Activated CD4-positive, CD25-positive, alpha-beta regulatory T cell treated with anti-CD3 and anti-CD28 coated beads, Interleukin-2, amount 50 U/mL, for 24 hours (primary cell): Measurements from ENCODE around the gene TEX14.

Source experiments
- ATAC-seq, 2 donors: fragments of 150-1000 bp; cut with Tn5 transposase; one replicate each; pipeline ENCODE4 v1.10.0; 2021; ENCODE audit warnings: mild to moderate bottlenecking in 1 of 2, moderate library complexity in 1 of 2

Gene TEX14

DNA sequence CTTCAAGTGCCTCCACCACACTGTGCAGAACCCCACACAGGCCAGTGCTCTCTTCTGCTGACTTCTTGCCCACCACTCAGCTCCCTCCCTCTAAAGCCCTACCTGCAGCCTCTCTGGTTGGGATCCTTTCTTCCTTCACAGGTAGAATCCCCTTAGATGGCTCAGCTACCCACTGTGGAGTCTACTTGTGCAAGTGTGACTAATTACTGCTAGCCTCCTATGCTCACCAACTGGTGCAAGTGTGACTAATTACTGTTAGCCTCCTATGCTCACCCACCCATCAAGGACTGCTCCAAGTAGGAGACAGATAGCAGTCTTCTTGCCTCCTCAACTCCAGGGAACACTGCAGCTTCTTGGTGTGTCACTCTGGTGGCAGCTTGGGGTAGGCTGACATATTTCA is 43.6 kb downstream of the TEX14 start:
- no peak for ATAC-seq

DNA sequence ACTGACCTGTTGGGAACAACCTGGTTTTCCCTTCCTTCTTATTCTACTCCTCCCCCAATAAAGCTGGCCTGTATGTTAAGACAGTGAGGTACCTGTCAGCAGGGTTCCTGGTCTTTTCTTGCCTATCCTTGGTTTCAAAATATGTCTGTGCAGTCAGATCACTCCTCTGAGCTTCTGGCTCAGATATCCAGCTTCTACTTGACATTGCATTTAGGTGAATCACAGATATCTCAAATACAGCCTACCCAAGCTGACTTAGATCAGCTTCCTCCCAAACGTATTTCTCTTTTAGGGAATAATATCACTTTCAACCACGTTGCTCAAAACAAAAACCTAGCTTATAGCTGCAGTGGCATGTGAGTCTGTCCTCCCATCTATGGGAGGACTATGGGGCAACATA is 48.7 kb downstream of the TEX14 start:
- ATAC-seq = no peak

DNA sequence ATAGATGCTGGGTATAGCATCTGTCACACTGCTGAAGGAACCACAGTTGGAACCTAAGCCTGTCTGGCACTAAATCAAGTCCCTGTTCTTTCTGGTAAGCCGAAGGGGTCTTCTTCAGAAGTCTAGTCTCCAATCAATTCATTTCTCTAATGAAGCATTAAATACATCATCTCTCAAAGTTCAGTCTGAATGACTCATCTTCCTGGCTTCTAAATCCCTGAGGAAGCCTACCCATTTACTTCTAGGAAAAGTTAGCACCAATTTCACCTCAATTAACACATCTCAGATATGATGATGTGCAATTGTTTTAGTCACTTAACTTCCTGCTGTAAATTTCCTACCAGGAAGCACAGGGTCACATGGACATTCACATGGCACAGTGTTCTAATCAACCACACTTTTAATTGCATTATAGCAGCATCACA is 49.9 kb downstream of the TEX14 start:
- ATAC-seq = no peak

DNA sequence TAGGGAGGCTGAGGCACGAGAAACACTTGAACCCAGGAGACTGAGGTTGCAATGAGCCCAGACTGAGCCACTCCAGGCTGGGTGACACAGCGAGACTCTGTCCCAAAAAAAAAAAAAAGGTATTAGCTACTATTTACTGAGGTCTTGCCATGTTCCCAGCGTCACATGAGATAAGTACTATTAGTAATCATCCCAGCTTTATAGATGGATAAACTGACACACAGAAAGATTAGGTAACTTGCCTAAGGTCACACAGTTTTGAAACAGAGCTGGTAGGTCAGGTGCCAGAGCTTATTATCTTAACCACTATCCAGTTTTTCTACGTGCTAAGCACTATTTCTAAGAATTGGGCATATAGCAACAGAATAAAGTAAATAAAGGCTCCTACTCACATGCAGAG is 51.6 kb downstream of the TEX14 start:
- no peak for ATAC-seq

DNA sequence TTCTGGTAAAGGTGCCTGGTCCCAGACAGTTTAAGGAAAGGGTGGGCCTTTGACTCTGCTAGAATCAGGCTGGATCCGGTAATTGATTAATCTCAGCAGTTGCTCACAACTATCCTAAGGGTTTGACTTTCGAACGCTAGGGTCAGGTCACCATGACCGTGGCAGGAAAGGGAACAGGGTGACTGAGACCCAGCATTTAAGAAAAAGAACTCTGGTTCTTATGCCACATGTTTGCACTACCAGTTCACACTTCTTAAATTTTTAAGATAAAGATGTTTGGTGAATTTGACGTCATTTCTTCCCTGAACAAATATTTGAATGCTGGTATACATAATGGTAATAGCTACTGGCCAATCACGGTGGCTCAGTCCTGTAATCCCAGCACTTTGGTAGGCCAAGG is 52.2 kb downstream of the TEX14 start:
- no peak for ATAC-seq

DNA sequence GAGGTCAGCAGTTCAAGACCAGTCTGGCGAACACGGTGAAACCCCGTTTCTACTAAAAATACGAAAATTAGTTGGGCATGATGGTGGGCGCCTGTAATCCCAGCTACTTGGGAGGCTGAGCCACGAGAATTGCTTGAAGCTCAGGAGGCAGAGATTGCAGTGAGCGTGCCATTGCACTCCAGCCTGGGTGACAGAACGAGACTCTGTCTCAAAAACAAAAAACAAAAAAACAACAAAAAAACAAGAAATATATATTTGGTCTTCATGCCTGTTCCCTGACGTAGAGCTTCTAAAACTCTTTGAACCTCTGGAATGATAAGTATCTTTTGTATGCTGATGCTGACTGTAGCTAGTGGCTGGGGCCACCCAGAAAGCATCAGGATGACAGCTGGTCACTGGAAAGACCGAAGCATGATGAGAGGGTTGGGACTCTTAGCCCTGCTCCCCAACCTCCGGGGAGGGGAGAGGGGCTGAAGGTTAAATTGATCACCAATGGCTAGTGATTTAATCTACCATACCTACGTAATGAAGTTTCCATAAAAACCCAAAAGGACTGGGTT is 54.8 kb downstream of the TEX14 start:
- ATAC-seq = no peak

DNA sequence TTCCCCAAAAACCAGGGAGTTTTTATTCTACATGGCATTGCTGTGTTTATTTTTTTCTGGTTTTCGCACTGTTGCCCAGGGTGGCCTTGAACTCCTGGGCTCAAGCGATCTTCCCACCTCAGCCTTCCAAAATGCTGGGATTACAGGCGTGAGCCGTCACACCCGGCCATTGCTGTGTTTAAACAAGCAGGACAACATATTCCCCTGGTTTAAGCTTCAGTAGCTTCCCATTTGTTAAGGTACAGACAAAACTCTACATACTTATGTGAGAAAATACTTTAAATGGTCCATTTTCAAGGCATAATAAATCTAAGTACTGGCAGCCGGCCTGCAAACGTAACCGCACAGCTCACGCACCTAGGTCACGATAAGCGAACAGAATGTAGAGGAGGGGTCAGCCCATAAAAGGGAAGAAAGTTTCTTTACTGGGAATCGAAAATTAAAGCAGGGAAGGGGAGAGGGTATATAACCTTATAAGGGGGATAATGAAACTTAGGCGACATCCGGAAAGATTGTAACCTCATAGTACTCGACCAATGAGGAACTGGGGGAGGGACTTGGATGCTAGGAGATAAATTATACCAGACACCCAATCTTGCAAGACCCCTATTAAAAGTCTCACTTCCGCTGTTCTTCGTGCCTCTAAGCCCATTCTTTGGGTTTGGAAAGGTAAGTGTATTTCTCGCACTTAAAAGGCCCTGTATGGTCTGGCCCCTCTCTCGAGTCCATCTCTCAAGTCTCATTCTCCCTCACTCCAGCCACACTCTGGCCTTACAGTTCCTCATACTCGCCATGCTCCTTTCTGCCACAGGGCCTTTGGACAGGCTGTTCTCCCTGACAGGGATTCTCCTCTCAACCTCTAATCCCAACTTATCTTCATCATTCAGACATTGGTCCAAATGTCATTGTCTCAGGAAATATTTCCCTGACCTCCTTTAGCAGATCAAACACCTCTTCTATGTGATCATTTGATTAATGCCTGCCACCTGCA is 59.2 kb downstream of the TEX14 start:
- no peak for ATAC-seq

DNA sequence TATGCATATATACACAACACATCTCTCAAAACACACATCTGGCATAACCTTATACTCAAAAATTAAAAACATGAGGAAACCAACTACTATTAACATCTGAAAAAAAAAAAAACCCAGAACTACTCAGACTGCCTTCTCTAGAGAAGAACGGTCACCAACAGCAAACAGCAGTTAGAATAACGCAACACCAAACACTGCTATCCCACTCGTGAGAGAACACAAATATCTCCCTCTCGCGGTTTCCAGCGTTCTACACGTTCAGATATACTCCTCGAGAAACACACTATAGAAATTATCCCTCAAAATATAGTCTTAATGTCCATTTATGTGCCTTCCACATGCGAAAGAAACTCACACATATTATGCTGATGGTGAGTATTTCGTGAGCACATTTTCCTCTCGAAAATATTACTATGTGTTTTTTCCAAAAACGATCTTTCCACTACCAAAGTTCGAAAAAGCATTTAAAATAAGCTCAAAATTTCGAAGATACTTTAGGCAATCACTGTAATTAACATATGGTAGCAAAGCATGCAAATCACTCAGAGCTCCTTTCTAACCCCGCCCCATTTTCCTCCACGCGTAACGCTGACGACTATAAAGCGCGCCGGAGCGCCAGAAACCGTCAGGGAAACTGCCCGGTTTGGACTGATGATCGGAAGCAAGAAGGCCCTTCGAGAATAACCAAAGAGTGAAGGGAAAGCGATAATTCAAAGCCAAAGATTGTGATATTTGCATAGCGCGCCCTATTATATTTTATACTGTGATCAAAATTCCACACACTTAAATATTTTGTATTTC is 60.1 kb downstream of the TEX14 start:
- peak; percentile 89 to 93 for ATAC-seq

DNA sequence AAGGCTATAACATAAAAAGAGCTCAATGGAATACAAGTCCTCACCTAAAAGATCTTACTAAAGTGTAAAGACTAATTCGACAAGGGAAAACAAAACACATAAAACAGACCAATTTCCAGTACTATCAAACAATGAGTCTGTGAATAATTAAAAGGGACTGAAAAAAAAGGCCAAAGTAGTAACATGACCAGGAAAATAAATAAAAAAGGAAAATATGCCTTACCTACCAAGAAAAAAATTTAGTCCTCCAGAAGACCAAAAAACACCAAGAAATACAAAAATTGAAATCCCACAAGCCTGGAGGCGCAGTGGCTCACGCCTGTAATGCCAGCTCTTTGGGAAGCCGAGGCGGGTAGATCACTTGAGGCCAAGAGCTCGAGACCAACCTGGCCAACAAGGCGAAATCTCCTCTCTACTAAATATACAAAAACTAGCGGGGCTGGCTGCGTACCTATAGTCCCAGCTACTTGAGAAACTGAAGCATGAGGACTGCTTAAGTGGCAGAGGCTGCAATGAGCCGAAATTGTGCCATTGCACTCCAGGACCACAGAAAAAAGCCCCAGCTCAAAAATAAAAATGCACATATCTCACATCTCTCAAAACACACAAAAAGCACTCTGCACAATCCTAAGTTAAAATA is 60.8 kb downstream of the TEX14 start:
- ATAC-seq = no peak

DNA sequence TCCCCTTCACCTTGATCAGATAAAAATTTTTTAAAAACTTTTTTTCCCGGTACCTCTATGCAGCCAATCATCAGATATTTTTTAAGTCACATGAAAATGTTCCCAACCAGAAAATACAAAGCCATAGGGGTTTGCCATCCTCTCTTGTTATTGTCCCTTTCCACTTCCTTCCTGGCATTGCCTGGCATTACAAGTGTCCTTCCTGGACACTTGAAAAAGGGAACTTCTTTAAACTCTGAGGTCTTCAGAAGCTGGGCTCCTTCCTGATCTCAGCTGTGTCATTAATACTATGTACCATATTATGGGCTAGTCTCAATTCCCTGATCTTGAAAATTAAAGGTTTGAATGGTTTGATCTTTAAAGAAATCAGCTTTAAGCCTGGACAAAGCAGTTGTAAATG is 64.9 kb downstream of the TEX14 start:
- ATAC-seq = no peak

DNA sequence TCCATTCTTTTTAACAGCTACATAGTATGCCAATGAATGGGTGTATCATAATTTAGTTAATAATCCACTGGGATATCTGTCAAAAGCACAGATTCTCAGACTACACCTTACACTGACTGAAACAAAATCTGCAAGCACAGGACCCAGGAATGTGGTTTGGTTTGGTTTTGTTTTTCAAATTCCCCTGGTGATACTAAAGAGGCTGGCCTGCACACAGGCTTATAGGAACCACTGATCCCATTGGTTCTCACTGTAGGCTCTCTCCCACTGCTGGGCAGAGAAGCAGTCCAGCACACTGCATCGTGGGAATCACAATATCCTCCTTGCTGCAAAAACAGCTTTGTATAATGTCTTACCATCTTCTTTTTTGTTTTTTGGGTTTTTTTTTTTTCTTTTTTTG is 67.1 kb downstream of the TEX14 start:
- no peak for ATAC-seq

DNA sequence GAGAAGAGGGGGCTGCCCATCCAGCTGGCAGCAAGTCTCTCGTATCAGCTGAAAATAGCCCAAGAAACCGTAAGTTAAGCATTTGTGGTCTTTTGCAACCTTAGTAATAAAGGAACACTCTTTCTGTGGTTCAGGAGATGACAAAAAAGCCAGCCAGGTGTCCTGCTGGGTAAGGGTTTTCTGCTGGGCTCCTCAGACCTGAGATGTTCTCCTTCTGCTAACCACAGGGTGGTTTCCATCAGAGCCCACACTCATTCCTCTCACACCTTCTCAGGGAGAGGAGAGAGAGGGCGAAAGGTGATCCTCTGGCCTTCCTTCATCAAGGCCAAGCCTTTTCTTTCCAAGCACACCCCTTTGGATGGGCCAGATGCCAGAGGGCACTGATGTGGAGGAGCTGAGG is 70.7 kb downstream of the TEX14 start:
- no peak for ATAC-seq

DNA sequence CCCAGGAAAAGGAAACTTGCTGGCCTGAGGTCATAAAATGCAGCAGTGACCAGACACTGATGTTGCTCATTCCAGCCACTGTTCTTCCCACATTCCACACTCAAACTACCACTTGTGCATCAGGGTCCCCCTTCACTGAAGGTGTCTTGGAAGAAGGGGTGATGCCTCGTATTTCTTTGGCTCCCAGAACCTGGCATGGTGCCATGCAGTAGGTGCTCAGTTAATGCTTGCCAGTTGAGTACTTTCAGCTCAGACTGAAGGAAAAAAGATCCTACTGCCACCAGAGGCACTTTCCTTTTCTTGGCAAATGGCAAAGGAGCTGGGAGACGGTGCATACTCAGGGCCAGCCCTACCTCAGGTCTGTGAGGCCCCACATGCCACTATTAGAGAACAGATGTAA is 73.5 kb downstream of the TEX14 start:
- no peak for ATAC-seq

DNA sequence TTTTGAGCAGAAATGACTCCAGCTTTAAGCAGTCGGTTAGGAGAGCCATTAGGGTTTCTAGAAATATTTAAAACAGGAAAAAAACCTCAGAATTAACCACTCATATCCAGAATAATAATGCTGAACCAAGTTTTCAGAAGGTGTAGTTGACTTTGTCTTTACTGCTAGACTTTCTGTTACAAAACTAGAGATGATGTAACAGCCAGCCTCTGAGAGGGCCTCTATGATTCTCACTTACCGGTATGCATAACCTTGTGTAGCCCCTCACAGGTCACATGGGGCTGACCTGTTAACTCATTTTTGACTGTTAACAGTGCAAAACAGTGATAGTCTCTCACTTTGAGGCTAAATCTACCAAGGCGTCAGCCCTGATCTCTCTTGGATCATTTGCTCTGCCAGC is 74.3 kb downstream of the TEX14 start:
- peak; percentile 58 to 74 for ATAC-seq

DNA sequence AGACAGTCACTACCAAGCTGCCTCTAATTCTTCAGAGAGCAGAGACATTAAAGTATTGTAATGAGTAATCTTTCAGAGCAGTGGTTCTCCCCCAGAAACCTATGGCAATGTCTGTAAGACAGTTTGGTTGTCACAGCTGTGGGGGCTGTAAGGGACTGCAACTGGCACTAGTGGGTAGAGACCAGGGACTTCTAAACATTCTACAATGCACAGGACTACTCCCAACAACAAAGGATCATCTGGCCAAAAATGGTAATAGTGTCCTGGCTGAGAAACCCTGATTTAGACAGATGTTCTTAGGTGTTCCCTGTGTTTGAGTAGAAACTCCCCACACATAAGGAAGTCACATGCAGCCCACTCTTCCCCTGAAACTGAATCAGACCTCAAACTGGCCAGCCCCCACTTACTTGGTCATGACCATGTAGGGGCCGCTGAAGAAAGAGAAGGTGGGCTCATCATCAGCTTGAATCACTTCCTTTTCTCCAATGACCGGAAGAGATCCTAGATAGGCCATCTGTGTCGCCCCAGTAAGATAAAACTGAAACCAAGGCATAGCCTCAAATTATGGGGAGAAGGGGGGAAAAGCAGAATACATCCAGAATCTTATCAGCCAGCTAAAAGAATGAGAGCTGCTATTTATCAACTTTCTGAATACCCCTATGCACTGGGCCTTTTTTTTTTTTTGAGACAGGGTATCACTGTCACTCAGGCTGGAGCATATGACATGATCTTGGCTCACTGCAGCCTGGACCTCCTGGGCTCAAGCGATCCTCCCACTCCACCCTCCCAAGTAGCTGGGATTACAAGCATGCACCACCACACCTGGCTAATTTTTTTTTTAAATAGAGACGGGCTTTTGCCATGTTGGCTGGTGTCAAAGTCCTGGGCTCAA is 75.8 kb downstream of the TEX14 start:
- ATAC-seq = peak; percentile 30 to 50

DNA sequence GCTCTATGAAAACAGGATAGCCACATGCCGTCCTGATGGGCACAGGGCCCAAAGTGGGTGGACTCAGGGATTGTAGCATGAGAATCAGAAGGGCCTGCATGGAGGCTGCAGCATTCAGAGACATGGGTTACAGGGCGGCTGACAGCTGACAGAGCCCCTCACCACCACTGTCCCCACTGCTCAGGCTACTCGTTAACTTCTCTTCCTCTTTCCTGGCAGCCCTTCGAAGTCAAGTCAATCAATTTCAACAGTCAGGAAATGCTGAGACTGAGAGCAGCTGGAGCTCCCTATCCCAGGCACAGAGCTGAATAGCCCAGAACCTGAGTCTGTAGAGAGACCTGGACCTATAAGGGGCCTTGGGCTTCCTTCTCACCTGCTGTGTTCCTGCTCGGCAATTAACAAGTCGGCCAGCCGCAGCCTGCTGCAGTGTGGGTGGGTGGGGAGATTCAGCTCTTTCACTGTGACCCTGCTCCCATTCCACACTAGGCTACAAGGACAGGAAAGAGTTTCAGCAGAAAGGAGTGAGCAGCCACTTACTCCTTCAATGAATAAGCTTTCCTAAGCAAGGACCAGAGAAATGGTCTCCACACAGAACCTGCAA is 76.9 kb downstream of the TEX14 start:
- no peak for ATAC-seq

DNA sequence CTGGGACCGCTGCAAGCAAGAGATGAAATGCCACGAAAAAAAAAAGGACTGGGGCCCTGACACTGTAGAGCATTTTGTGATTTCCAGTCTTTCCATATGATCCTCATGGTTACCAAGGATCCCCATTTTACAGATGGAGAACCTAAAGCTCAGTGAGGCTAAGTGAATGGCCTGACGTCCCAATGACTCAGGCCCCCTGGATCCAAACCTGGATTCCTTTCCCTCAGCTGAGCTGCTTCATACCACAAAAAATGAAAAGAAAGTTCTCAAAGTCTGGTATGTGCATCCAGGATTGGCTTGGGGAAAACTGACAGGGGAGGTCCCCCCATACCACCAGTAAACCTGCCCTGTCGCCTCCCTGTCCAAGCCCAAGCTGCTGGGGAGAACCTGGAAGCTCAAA is 80.5 kb downstream of the TEX14 start:
- no peak for ATAC-seq

DNA sequence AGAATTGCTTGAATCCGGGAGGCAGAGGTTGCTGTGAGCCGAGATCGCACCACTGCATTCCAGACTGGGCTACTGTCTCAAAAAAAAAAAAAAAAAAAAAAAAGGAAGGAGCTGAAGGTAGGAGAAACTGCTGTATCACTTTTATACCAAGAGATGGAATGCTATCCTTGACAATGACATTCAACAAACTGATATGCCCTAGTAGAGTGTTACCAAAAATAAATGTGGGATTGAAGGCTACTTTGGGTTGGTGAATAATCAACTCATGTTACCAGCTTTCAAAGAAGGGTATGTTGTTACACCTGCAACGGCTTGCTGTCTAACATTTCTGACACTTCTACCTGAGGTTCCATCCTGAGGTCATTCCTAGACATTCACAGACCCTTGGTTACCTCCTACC is 84.9 kb downstream of the TEX14 start:
- ATAC-seq = no peak

DNA sequence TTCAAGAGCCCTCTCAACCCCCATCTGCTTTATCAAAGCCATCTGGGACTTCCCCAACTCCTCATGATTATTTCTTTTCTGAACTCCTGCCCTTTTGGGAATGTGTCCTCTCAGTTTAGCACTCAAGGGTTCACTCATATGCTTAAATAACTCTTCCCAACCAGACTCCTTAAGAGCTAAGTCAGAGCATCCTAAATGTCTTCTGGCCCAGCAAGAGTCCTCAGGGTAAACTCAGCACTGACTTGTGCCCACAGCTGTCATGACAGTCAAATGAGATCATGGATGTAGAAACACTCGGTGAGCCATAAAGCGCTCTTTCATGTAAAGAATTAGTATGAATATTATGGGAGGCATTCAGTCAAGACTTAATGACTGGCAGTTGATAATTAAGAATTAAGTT is 85.9 kb downstream of the TEX14 start:
- no peak for ATAC-seq

DNA sequence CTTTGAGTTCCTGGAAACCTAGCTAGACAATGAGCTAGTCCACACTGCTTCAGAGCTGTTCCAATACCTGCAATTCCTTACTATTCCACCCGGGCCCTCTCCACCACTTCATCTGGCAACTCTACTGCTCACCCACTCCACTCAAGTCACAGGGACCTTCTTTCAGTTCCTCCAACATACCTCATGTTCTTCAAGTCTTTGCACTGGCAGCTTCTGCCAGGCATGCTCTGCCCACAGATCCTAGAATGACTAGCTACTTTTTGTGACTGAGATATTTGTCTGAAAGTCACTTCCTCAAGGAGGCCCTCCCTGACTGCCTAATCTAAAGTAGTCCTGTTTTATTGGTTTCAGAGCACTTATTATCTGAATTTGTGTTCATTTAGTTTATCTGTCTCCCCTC is 86.4 kb downstream of the TEX14 start:
- ATAC-seq = peak; percentile 44 to 63

DNA sequence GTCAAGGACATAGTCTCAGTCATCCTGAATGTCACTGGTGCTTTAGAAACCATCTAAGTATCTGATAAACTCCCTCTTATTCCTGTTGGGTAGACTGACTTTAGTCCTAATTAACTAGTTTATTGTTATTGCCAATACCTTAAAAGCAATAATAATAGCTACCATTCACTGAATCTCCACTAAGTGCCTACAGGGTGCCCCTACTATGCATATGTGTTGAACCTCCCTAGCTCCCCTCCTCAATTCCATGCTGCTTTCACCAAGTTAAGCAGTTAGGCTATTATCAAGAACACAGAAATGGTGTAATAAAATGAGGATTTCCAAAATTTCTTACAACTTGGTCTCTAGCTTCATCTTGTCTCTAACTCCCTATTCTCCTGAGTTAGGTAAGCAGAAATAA is 89.9 kb downstream of the TEX14 start:
- no peak for ATAC-seq

DNA sequence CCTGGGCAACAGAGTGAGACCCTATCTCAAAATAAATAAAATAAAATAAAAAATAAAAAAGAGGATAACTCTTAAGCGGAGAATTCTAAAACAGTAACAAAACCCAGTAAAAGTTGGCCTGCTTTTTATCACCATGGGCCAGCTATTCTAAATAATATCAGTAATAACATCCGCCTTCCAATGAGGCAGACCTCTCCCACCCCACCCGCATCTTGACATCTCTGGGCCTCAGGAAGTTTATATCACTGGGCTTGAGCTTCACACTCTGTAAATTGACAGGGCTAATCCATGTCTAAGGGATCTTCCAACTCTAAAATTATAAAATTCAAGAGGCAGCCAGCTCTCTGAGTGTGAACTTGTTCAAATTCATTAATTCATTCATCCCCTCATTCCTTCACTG is 94.5 kb downstream of the TEX14 start:
- ATAC-seq = no peak
